Mucosa of rectum (tissue), 2 donors: ENCODE results near the gene TRAF2.

Source experiments
- H3K27ac ChIP-seq, 2 donors: one replicate each; pipeline ENCODE4 v1.7.0; 2013; ENCODE audit warnings: inconsistent platforms in 2 of 2, low read depth in 2 of 2, low read length in 2 of 2
- H3K27me3 ChIP-seq, 2 donors: one replicate each; pipeline ENCODE4 v1.7.0; 2013; ENCODE audit warnings: low read length in 2 of 2; ENCODE audit not compliant: control insufficient read depth in 2 of 2, insufficient read depth in 2 of 2
- H3K36me3 ChIP-seq, 2 donors: one replicate each; pipeline ENCODE4 v1.7.0; 2013; ENCODE audit warnings: low read length in 2 of 2; ENCODE audit not compliant: control insufficient read depth in 2 of 2, insufficient read depth in 2 of 2
- H3K4me1 ChIP-seq, 2 donors: one replicate each; pipeline ENCODE4 v1.7.0; 2013; ENCODE audit warnings: low read length in 2 of 2, mild to moderate bottlenecking in 1 of 2; ENCODE audit not compliant: control insufficient read depth in 2 of 2, insufficient read depth in 2 of 2
- H3K4me3 ChIP-seq, 2 donors: one replicate each; pipeline ENCODE4 v1.7.0; 2013; ENCODE audit warnings: low read length in 2 of 2
- H3K9ac ChIP-seq, 2 donors: one replicate each; pipeline ENCODE4 v1.7.0; 2013; ENCODE audit warnings: low read length in 2 of 2, low read depth in 1 of 2, mild to moderate bottlenecking in 1 of 2
- H3K9me3 ChIP-seq, 2 donors: one replicate each; pipeline ENCODE4 v1.7.0; 2013; ENCODE audit warnings: low read length in 2 of 2; ENCODE audit not compliant: control insufficient read depth in 2 of 2
- donor health status: healthy.
- donor health status: Normal muscosa, but diverticular disease.

The TRAF2 gene

DNA sequence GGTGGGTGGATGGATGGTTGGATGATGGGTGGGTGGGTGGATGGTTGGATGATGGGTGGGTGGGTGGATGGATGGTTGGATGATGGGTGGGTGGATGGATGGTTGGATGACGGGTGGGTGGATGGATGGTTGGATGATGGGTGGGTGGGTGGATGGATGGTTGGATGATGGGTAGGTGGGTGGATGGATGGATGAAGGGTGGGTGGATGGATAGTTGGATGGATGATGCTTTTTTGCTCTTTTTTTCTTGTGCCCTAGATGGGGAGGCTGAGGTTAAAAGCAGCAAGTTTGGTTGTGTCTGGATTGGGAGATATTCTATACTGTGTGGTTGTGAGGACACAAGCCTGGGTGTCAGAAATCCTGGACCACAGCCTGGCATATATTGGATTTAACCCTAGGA lies 71.1 kb downstream of the TRAF2 start:
- H3K4me3 ChIP-seq: no peak overlapping the region
- no peaks in the 10 kb centered on the region for H3K9me3 ChIP-seq
- no peak overlapping the region for H3K9ac ChIP-seq
- H3K36me3 ChIP-seq: no peaks in the 10 kb centered on the region
- no peaks in the 10 kb centered on the region for H3K27me3 ChIP-seq
- H3K4me1 ChIP-seq: no peaks in the 10 kb centered on the region
- H3K27ac ChIP-seq: no peak overlapping the region

DNA sequence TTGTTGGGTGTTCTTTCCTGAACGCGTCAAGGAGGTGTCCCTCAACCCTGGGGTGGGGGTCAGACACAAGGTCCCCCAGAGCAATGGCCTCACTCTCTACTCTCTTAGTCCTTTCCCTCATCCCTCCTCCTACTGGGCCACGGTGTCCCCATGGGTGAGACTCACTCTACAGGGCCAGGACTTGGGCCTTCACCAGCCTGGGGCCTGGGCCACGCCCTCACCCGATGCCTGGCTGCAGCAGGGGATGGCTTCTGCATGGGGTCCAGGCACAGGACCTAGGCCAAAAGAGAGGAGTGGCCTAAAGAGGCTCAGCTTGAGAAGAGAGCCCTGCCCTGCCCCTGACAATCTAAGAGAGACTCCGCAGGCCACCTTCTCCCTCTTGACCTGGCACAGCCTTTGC lies 71.6 kb downstream of the TRAF2 start:
- H3K9ac ChIP-seq: no peak overlapping the region
- no peaks in the 10 kb centered on the region for H3K4me1 ChIP-seq
- H3K9me3 ChIP-seq: no peaks in the 10 kb centered on the region
- H3K27me3 ChIP-seq: no peaks in the 10 kb centered on the region
- H3K36me3 ChIP-seq: no peaks in the 10 kb centered on the region
- no peak overlapping the region for H3K4me3 ChIP-seq
- H3K27ac ChIP-seq: no peak overlapping the region

DNA sequence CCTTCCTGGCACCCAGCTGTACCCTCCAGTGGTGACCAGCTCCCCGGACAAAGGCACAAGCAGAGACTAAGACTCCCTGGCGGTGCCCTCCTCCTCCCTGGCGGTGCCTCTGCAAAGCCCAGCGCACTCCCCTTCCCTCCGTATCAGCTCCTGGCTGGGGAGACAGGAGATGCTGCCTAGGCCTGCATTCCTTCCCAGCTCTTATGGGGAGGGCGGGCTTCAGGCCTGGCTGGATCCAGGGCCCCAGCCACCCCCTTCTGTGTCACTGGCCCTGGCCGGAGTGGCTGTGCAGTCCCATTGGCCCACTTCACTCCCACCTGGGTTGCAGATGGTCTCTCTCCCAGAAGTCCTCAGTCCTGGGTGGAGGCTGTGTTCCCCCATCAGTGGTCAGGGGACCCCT lies 72.2 kb downstream of the TRAF2 start:
- Histone ChIP-seq H3K9me3 (no peaks in the 10 kb centered on the region), H3K27ac (no peak overlapping the region)

DNA sequence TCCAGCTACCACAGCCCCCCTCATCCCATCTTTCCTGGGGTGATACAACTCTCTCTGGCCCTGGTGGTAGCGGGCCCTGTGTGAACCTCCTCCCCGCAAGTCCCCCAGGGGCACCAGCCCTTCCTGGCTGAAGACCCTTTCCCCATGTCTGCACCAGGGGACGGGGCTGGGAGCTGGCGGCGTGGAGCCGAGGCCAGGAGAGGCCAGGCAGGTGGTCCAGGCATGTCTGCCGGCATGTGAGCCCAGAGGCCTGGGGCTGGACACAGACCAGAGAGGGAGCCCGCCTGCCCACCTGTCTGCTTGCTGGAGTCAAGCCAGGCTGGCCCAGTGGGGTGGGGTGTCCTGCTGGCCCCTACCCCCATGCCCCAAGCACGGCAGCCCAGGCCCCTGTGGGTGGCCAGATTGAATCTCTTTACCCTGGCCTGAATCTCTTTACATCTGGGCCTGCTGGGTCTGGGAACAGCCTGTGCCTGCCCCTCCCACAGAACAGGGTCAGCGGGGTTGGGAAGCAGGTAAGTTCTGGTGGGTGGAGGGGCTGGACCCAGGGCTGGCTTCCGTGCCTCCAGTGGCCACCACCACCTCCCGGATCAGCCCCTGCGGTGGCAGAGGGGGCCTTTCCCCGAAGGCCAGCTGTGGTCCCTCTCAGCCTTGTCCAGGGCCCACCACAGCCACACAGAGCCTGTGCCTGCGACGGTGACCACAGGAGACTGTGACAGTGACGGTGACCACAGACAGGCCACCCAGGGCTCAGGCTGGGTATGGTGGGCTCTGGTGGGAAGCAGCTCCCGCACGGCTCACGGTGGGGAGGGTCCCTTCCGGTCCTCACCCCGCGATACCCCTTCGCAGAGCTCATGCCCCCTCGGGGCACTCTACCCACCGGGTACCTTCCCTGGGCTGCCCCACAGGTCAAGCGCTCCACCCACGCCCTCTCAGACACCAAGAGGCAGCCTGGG lies 72.9 kb downstream of the TRAF2 start:
- Histone ChIP-seq H3K27ac (no peak overlapping the region), H3K4me3 (no peak overlapping the region), H3K36me3 (no peaks in the 10 kb centered on the region), H3K27me3 (no peaks in the 10 kb centered on the region), H3K9me3 (no peaks in the 10 kb centered on the region), H3K4me1 (peaks cover 3% of the 10 kb centered on the region in 2 donors), H3K9ac (no peak overlapping the region)

More for the DNA sequence above, 72.2 kb downstream of the TRAF2 start:
- no peak overlapping the region for H3K4me3 ChIP-seq
- no peak overlapping the region for H3K9ac ChIP-seq
- H3K36me3 ChIP-seq: no peaks in the 10 kb centered on the region
- H3K4me1 ChIP-seq: no peaks in the 10 kb centered on the region
- H3K27me3 ChIP-seq: no peaks in the 10 kb centered on the region

DNA sequence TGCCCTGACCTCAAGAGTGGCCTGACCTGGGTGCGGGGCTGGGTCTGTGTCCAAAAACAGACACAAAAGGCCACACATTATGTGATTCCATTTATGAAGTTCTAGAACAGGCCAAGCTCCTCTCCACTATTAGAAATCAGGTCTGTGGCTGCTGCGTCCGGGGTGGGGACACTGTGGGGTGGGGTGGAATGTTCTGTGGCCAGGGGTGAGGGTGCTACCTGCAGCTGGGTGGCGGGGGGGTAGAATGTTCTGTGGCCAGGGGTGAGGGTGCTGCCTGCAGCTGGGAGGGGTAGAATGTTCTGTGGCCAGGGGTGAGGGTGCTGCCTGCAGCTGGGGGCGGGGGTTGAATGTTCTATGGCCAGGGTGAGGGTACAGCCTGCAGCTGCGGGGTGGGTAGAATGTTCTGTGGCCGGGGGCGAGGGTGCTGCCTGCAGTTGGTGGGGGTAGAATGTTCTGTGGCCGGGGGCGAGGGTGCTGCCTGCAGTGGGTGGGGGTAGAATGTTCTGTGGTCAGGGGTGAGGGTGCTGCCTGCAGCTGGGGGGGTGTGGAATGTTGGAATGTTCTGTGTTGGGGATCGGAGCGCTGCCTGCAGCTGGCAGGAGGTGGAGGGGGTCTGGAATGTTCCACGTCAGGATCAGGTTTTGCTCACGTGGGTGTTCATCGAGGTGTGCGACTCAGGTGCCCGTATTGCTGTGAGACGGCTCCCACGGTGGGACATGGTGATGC lies 74.1 kb downstream of the TRAF2 start:
- Histone ChIP-seq H3K27me3 (no peaks in the 10 kb centered on the region), H3K9me3 (no peaks in the 10 kb centered on the region), H3K4me3 (no peak overlapping the region), H3K9ac (no peak overlapping the region), H3K36me3 (no peaks in the 10 kb centered on the region), H3K27ac (no peak overlapping the region), H3K4me1 (peaks cover 8 to 10% of the 10 kb centered on the region in 2 donors)

DNA sequence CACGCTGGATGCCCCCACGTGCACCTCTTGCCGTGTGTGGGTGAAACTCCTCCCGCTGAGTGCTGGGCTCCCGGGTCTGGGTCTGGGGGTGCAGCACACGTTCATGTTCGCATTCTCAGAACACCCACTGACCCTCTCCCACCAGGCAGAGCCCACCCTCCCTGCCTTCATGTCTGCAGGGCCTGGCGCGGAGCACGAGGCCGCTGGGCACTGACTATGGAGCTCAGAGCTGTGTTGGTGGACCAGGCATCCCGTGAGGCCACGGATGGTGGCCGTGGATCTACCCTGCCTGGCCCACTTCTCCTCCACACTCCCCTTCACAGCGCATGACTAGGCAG lies 74.6 kb downstream of the TRAF2 start:
- H3K27ac ChIP-seq: no peak overlapping the region
- no peaks in the 10 kb centered on the region for H3K36me3 ChIP-seq
- no peak overlapping the region for H3K9ac ChIP-seq
- no peaks in the 10 kb centered on the region for H3K27me3 ChIP-seq
- peaks cover 8 to 10% of the 10 kb centered on the region in 2 donors for H3K4me1 ChIP-seq
- H3K4me3 ChIP-seq: no peak overlapping the region
- no peaks in the 10 kb centered on the region for H3K9me3 ChIP-seq

DNA sequence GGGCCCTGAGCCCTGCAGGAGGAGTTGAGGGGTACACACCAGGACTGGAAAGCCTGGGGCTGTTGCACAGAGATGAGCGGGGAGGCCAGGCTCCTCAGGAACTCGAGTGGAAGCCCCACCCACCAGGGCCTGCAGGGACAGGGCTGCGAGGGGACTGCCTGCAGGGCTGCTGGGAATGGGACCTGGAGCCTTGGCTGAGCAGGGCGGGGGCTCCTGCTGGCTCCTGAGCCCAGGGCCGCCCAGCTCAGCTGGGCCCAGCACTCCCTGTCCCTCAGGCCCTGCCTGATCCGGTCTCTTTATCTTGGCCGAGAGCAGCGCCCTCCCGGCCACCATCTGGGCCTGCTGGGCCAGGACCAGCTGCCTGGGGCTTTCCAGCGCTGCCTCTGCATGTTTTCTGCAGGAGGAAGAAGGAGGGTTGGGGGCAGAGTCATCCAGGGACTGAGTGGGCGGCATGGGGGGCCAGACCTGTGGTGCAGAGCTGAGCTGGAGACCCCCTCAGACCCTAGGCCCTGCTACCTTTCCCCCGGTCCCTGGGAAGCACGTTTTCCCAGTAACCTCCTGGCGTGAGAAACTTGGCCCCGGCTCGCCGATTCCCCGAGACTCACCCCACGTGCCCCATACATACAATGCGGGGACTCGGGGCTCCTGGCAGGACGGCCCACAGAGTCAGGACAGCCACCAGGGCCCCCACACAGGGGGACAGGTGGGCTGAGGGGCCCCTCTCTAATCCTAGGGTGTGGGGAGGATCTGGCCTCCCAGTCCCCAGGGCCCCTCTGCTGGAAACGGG lies 75.2 kb downstream of the TRAF2 start:
- Histone ChIP-seq H3K27ac (no peak overlapping the region), H3K4me3 (no peak overlapping the region), H3K36me3 (no peaks in the 10 kb centered on the region), H3K9ac (no peak overlapping the region), H3K4me1 (peaks cover 8 to 10% of the 10 kb centered on the region in 2 donors), H3K27me3 (no peaks in the 10 kb centered on the region), H3K9me3 (no peaks in the 10 kb centered on the region)

DNA sequence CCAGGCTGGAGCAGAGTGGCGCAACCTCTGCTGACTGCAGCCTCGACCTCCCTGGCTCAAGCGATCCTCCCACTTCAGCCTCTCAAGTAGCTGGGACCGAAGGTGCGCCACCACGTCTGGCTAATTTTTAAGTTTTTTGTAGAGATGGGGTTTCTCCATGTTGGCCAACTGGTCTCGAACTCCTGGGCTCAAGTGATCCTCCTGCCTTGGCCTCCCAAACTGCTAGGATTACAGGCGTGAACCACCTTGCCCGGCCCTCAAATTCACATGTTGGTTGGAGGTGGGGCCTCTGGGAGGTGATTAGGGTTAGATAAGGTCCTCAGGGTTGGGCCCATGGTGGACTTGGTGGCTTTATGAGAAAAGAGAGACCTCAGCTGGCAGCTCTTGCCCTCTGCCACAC lies 75.8 kb downstream of the TRAF2 start:
- Histone ChIP-seq H3K4me1 (peaks cover 8 to 10% of the 10 kb centered on the region in 2 donors), H3K4me3 (no peak overlapping the region), H3K27ac (no peak overlapping the region), H3K9ac (no peak overlapping the region), H3K36me3 (no peaks in the 10 kb centered on the region), H3K27me3 (no peaks in the 10 kb centered on the region), H3K9me3 (no peaks in the 10 kb centered on the region)

DNA sequence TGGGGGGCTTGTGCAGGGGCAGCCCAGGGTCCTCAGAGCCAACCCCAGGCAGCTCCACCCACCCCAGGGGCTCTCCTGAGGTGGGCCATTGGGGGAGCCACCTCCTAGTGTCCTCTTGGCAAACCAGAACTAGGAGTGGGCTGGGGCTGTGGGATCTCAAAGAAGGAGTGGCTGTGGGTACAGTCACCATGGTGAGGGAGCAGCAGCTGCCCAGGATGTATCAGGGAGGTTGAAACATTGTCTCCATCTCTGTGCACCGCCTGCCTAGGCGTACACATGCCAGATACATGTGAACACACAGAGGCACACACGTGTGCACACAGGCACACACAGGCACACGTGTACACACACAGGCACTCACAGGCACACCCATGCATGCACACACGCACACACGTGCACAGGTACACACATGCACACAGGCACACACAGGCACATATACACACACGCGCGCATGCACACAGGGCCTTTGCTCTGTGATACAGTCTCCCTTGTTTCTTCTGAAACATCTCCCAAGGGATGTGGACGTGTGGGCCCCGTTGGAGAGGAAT lies 76.5 kb downstream of the TRAF2 start:
- Histone ChIP-seq H3K9ac (no peak overlapping the region), H3K4me1 (peaks cover 8 to 10% of the 10 kb centered on the region in 2 donors), H3K27ac (no peak overlapping the region), H3K36me3 (no peaks in the 10 kb centered on the region), H3K27me3 (no peaks in the 10 kb centered on the region), H3K4me3 (no peak overlapping the region), H3K9me3 (no peaks in the 10 kb centered on the region)
